ENCODE data around the gene TBX1. TPM values are rescaled to one million over a fixed set of nuclear protein-coding genes. Genes with fewer than 3 reads are reported as not detected.

TBX1 gene
- total RNA-seq, 2 experiments from 2014 or later: 0.23 TPM; not detected in 1

DNA sequence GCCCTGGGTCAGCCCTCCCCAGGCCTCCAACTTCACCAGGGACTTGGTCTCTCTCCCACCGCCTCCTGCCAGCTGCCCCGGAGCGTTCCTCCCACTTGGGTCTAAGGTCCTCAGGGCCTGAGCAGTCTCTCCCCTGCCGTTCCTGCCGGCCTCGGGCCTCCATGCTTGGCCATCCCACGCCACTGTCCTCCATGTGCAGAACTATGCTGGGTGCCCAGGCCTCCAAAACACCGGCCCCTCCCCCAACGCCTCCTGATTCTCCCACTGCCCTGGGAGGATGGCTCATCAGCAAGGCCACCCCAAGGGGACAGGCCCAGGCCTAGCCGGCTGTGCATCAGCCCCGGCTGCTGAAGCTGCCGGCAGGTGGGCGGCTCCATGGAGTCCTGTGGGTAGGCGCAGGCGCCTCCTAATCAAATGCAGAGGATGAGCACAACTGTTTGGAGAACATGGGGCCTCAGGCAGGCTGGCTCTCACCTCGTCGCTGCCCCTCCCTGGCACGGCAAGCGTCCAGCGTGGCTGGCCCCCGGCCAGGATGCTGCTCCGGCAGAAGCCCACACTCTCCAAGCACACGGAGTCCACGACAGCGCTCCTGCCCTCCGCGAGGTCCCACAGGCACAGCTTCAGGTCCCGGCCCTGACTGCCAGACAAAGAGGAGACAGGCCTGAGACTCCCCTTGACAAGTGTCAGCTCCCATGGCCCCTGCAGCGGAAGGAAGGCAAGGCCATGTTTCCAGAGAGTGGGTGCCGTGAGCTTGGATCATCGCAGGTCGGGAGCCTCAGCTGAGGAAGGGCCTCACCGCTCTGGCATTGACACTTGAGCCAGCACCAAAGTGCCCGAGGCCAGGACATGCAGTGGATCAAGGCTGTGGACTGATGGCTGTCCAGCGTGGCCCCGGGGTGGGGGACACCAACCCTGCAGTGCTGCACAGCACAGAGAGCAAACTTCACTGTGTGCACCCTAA is 51.5 kb downstream of the TBX1 start:
- no peaks in the 10 kb centered on the region for H3K36me3 ChIP-seq (ENCODE audit: insufficient read depth, low read length)
- no TSS peak for BruUV-seq (replicated peaks)
- no peak overlapping the region for H3K4me2 ChIP-seq (ENCODE audit: low read length)
- intact Hi-C loops (cut with micrococcal nuclease; ENCODE audit: unreplicated experiment): no loop called here
- H3K9me2 ChIP-seq (ENCODE audit: insufficient read depth, low read length): no peaks in the 10 kb centered on the region
- no peak for TF ChIP-seq EZH2phosphoT487 (IDR thresholded peaks at IDR 0.05; ENCODE audit: borderline replicate concordance, low read depth, low read length)
- TF ChIP-seq, protein P1, sequence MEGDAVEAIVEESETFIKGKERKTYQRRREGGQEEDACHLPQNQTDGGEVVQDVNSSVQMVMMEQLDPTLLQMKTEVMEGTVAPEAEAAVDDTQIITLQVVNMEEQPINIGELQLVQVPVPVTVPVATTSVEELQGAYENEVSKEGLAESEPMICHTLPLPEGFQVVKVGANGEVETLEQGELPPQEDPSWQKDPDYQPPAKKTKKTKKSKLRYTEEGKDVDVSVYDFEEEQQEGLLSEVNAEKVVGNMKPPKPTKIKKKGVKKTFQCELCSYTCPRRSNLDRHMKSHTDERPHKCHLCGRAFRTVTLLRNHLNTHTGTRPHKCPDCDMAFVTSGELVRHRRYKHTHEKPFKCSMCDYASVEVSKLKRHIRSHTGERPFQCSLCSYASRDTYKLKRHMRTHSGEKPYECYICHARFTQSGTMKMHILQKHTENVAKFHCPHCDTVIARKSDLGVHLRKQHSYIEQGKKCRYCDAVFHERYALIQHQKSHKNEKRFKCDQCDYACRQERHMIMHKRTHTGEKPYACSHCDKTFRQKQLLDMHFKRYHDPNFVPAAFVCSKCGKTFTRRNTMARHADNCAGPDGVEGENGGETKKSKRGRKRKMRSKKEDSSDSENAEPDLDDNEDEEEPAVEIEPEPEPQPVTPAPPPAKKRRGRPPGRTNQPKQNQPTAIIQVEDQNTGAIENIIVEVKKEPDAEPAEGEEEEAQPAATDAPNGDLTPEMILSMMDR (conservative IDR thresholded peaks at IDR 0.05; ENCODE audit: low read length): no peak
- ChIA-PET POLR2A (no interaction called here), CTCF (ENCODE audit: unreplicated experiment) (no interaction called here)
- no peak overlapping the region for H2AFZ ChIP-seq (ENCODE audit: low read length)
- no peak overlapping the region for H3K27ac ChIP-seq (ENCODE audit: low read depth, low read length, poor library complexity, severe bottlenecking)
- DNase-seq (ENCODE audit: low spot score): no peak
- no peaks in the 10 kb centered on the region for H3K4me1 ChIP-seq (ENCODE audit: insufficient read depth, low read length, poor library complexity, severe bottlenecking)
- H3K79me2 ChIP-seq (ENCODE audit: insufficient read depth, low read depth, low read length): no peaks in the 10 kb centered on the region
- no peak overlapping the region for H3K4me3 ChIP-seq (ENCODE audit: low read depth, low read length, poor library complexity, severe bottlenecking)
- H3K9me3 ChIP-seq (ENCODE audit: low read length): no peaks in the 10 kb centered on the region
- no peaks in the 10 kb centered on the region for H4K20me1 ChIP-seq (ENCODE audit: insufficient read depth, low read length)

DNA sequence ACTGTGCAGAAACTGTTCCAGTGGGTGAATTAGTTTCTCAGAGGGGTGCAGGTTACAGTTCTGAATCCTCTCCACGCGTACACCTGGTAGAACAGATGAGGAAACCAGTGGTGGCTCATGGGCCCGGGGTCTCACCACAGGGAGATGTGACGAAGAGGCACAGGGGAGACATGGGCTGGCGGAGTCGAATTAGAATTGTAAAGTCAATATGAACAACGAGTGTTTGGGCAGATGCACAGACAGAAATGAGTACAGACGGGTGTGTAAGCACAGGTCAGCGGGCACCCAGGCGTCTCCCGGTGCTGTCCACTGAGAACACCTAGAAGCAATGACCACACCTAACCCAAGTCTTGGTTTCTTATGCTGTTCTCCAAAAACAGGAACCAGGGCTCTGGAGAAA is 52.3 kb downstream of the TBX1 start:
- Histone ChIP-seq H3K9me2 (ENCODE audit: insufficient read depth, low read length) (no peaks in the 10 kb centered on the region), H3K4me3 (ENCODE audit: low read depth, low read length, poor library complexity, severe bottlenecking) (no peak overlapping the region), H3K79me2 (ENCODE audit: insufficient read depth, low read depth, low read length) (no peaks in the 10 kb centered on the region), H3K36me3 (ENCODE audit: insufficient read depth, low read length) (no peaks in the 10 kb centered on the region), H3K27ac (ENCODE audit: low read depth, low read length, poor library complexity, severe bottlenecking) (no peak overlapping the region), H3K4me1 (ENCODE audit: insufficient read depth, low read length, poor library complexity, severe bottlenecking) (peaks cover 6% of the 10 kb centered on the region), H3K9me3 (ENCODE audit: low read length) (no peaks in the 10 kb centered on the region), H4K20me1 (ENCODE audit: insufficient read depth, low read length) (no peaks in the 10 kb centered on the region), H2AFZ (ENCODE audit: low read length) (no peak overlapping the region), H3K4me2 (ENCODE audit: low read length) (no peak overlapping the region)
- POLR2A ChIA-PET: no interaction called here
- BruUV-seq (replicated peaks): no TSS peak
- no peak for DNase-seq (ENCODE audit: low spot score)
- no peak for TF ChIP-seq EZH2phosphoT487 (IDR thresholded peaks at IDR 0.05; ENCODE audit: borderline replicate concordance, low read depth, low read length)
- TF ChIP-seq, protein P1 (conservative IDR thresholded peaks at IDR 0.05; ENCODE audit: low read length): no peak
- intact Hi-C loops (cut with micrococcal nuclease; ENCODE audit: unreplicated experiment): no loop called here
- CTCF ChIA-PET (ENCODE audit: unreplicated experiment): no interaction called here

GRCh38 chr22:19814428-19814827 is 53.9 kb downstream of the TBX1 start:
- H4K20me1 ChIP-seq (ENCODE audit: insufficient read depth, low read length): no peaks in the 10 kb centered on the region
- no peak overlapping the region for H3K27ac ChIP-seq (ENCODE audit: low read depth, low read length, poor library complexity, severe bottlenecking)
- H3K36me3 ChIP-seq (ENCODE audit: insufficient read depth, low read length): no peaks in the 10 kb centered on the region
- DNase-seq (ENCODE audit: low spot score): no peak
- H3K9me3 ChIP-seq (ENCODE audit: low read length): no peaks in the 10 kb centered on the region
- no peak overlapping the region for H2AFZ ChIP-seq (ENCODE audit: low read length)
- TF ChIP-seq EZH2phosphoT487 (IDR thresholded peaks at IDR 0.05; ENCODE audit: borderline replicate concordance, low read depth, low read length): no peak
- TF ChIP-seq, protein P1 (conservative IDR thresholded peaks at IDR 0.05; ENCODE audit: low read length): no peak
- POLR2A ChIA-PET: interaction anchor here (1.6 kb wide), 1 partner anchor 23 kb away, joined by 3 read pairs; no protein-coding TSS in a partner anchor
- H3K4me3 ChIP-seq (ENCODE audit: low read depth, low read length, poor library complexity, severe bottlenecking): no peak overlapping the region
- no TSS peak for BruUV-seq (replicated peaks)
- no peaks in the 10 kb centered on the region for H3K79me2 ChIP-seq (ENCODE audit: insufficient read depth, low read depth, low read length)
- CTCF ChIA-PET (ENCODE audit: unreplicated experiment): no interaction called here
- peaks cover 7% of the 10 kb centered on the region for H3K4me1 ChIP-seq (ENCODE audit: insufficient read depth, low read length, poor library complexity, severe bottlenecking)
- no peaks in the 10 kb centered on the region for H3K9me2 ChIP-seq (ENCODE audit: insufficient read depth, low read length)
- no peak overlapping the region for H3K4me2 ChIP-seq (ENCODE audit: low read length)
- intact Hi-C loops (cut with micrococcal nuclease; ENCODE audit: unreplicated experiment): no loop called here
